CD4-positive, alpha-beta T cell treated with Interferon alpha-2 for 1 hour (primary cell): Measurements from ENCODE around the gene KCTD19.

Source experiments
- DNase-seq, 2 donors: peaks; one replicate each; pipeline ENCODE4 v3.0.0-alpha.2; 2020 to 2022

Gene KCTD19

DNA sequence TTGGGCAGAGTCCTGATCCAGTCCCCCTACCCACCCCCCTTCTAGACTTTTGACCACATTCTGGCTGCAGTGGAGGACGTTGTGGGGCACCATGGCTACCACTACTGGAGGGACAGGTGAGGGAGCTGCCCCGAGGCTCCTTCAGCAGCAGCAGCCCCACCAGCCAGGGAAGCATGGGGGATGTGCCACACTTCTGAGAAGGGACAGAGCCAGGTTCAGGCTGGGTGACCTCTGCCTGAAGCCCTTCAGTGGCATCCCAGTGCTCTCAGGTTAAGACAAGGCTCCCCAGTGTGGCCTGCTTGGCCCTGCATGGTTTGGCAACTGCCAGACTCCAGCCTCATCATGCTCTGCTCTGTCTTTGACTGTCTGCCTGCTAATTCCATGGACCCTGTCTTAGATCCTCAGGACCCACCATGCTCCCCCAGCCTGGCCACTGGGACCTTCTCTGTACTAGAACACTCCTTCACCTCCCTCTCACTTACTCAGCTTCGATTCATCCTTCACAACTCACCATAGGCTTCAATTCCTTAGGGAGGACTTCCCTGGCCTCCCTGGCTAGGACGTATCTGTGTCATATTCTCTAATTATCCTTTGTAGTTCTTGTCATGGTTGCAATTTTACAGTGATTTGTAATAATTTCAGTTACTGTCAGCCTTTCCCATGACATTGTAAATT is 68.9 kb downstream of the KCTD19 start:
- DNase-seq: no peak

DNA sequence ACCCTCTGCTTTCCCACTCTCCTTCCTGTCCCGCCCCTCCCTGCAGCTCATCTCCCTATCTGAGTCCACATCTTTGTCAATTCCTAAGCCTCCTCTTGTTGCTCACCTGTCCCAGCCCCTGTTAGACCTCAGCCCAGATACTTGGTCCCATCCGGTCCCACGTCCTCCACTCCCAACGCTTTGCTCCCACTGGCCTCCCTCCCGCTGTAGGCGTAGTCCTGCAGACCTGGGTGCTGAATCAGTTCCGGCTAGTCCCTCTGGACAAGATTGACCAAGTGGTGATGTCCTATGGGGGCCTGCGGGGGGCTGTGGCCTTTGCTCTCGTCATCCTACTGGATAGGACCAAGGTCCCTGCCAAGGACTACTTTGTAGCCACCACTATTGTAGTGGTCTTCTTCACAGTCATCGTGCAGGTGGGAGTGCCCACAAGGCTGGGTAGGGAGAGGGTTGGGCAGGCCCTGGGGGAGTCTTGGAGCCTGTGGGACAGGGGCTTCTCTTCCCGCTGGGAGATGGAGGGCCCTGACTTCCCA is 69.8 kb downstream of the KCTD19 start:
- no peak for DNase-seq

DNA sequence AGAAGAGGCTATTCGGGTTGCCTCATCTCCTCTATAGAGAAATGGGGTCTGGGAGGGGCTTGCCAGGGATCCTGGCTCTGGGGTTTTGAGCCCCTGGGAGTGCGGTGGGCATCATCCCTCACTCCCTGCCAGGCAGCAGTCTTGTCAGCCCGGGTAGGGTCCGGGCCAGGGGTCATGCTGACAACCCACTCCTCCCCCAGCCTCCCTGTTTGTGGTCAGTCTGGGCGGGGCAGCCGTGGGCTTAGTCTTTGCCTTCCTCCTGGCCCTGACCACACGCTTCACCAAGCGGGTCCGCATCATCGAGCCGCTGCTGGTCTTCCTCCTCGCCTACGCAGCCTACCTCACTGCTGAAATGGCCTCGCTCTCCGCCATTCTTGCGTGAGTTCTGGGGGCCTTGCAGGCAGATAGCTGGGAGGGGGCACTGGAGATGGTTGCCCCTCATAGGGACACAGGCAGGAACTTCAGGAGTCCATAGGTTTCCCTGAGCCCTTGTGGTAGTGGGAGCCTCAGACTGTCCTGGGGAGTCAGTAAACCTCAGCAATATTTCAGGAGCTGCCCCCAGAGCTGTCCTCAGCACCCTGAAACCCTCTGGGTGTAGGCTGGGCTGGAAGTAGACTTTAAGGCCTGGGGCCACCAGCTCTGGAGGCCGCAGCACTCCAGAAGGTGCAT is 70.9 kb downstream of the KCTD19 start:
- DNase-seq: no peak

DNA sequence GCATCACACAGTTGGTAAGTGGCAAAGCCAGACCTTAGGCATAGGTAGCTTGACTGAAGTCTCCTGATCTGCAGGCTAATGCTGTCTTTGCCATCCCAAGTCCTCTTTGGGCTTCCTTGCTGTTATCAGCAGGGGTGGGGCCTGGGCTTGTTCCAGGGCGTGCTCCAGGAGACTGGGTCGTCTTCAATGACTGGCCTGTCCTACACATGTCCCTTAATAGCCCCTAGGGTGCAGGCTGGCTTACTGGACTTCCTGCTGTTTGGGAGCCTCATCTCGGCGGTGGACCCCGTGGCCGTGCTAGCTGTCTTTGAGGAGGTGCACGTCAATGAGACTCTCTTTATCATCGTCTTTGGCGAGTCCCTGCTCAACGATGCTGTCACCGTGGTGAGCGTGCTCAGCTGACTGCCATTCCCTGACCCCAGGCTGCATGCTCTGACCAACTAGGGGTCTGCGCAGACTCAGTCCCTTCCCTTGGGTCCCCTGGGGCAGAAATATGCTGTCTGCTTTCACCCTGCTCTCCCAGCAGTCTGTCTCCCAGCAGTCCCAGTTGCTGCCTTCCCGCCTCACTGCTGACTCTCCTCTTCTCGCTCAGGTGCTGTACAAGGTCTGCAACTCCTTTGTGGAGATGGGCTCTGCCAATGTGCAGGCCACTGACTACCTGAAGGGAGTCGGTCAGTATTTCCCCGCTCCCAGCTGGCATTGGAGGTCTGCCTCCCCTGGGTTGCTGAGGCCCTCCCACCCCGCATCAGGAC is 71.6 kb downstream of the KCTD19 start:
- DNase-seq: no peak

DNA sequence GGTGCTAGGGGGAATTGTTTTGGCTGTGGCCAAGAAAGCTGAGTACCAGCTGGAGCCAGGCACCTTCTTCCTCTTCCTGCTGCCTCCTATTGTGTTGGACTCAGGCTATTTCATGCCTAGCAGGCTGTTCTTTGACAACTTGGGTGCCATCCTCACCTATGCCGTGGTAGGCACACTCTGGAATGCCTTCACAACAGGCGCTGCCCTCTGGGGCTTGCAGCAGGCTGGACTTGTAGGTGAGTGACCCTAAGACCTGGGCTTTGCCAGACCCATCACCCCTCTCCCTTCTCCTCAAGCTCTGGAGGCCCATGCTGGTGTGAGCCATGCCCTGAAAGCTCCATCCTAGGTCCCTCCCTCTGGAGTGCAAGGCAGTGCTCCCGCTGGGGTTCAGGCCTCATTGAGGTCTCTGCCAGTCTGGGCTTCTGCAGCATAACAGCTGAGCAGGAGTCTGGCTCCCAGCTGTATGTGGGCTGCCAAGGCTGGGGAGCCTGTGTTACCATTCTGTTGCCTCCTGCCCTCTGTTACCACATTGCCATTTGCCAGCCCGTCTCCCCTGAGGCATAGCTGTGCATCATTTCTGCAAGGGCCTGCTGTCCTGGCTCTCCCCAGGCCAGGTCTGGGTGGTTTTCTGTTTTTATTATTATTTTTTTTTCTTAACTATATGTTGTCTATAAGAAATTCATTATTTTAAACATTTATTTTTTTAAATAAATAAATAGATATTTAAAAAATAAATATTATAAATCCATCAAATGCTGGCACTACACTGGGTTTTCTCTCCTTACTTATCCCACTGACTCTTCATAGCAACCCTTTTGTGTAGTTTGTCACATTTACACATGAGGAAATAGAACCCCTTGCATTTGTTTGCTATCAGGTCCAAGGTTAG is 73.7 kb downstream of the KCTD19 start:
- no peak for DNase-seq

DNA sequence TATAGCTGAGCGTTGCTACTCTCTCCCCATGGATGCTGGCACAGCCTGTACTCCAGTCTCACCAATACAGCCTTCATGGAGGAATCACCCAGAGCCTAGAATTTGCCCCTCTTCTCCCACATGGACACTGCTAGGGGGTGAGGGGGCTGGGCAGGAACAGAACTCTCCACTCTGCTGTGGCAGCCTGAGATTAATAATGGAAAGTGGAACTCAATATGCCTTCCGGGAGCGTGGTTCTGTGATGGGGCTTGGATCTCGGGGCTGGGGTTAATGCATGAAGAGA is 76.6 kb downstream of the KCTD19 start:
- no peak for DNase-seq

DNA sequence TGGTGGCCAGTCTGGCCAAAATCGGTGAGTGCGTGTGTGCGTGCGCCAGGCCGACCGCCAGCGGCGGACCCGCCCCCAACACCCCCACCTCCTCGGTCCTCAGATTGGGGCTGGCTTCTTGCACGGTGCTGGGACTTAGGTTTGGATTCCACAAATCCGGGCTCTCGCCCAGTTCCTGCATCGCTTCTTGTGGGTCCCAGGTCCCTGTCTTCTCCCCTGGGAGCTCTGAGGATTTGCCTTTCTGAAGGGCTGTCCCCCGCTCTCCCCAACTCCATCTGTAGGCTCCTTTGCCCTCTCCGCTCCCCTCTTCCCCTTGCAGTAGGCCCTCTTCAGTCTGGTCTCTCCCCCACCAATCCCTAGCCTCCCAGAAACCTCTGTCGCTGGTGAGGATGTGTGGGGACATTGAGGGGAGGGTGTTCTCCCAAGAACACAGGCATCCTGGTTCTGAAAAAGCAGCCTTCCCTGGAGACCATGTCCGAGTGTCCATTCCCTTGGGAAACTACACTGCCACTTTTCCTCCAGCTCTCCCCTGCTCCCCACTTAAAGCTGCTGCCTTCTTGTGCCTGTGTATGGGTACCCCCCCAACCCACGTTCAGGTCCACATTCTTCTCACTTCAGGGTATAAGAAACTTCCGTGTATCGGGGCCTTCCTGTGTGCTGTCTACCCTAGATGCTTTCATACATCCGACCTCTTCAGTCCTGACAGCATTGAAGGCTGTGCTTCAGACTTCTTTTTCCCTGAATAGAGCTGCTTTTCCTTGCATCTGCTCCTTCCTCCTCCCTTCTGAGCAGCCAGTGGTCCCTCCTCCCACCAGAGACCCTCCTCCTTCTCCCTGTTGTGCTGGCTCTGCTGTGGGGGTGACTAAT is 77.1 kb downstream of the KCTD19 start:
- no peak for DNase-seq

DNA sequence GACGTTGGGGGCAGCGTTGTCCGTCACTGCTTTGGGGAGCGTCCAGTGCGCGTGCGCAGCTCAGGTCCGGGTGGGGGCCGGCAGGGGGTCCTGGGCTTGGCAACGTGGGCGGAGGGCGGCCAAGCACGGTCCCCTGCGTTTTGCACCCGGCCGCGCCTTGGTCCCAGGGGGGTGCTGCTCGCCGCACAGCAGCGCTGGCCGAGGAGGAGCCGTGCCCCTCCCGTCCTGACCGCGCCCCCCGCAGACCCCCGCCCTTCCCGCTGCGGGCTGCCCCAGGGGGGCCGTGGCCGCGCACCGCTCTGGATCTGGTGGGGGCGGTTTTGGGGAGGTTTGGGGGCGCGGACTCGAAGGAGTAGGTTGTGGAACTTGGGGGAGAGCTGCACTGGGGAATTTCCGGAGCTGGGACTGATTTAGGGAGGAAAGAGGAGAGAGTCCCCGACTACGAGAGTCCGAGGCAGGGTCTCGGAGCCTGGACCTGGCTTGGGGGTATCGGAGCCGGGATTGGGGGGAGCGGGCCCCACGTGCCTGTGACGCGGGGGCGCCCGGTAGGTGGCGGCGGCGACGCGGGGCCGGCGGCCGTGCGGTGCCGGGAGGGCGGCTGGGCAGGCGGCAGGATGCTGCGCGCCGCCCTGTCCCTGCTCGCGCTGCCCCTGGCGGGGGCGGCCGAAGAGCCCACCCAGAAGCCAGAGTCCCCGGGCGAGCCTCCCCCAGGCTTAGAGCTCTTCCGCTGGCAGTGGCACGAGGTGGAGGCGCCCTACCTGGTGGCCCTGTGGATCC is 78.0 kb downstream of the KCTD19 start, which contains the start of gene SLC9A5:
Gene SLC9A5, plus strand, starts transcription at position 579 of the 777 bp plus-strand sequence. Its CDS starts 36 bp downstream, at position 615.
- DNase-seq: peak in 1 of 2 donors; percentile 32

DNA sequence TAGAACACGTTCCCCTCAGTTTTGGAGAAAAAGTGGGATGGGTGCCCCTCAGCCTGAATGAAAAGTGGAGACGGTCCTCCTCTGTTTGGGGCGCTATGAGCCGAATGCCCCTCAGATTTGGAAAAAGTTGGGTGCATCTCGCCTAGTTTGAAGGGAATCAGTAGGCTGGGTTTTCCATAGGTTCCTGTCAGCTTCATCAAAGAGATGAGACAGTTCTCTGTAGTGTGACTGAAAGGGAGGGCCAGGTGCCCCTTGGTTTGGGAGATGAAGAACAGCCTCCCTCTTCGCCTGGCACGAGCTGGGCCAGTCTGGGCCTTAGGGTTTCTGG is 78.5 kb downstream of the KCTD19 start:
- no peak for DNase-seq

DNA sequence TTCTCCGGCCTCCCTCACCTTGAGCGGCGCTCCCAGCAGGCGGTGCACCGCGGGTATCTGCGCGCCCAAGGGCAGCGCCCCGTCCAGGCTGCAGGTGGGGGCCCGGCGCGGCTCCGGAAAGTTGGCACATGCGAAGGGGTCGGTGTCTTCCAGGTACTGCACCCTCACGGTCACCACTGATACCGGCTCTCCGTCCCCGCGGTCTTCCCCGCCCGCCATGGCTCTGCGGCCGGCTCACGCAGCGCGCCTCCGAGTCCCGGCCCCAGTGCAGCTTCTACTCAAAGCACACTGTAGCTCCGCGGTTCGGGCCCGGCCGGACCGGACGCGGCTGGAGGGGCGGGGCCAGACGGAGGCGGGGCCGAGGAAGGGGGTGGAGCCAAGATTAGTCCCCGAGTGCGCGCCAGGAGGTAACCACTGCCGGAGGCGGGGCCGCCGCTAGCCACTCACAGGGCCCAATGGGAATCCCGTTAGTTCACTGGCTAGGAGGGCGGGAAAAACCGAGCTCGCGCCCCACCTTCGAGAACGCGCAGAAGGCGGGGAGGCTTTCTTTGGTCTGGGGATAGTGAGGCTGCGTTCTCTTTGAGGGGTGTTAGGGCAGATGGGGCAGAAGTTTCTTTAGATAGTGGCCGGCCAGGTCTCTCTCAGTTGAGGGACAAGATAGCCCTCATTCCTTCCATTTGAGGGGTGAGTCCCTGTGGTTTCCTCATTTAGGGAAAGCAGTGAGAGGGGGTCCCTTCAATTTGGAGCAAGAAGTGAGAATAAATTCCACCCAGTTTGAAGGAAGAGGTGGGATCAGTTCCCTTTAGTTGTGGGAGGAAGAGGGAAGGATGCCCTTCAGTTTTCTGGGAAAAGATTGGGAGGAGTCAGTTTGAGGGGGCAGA is 79.1 kb downstream of the KCTD19 start, which contains the start of gene FHOD1:
Gene FHOD1, minus strand, starts transcription at position 290 of the 881 bp plus-strand sequence. Its CDS starts 71 bp downstream, at position 219.
- DNase-seq: peak; percentile 96

DNA sequence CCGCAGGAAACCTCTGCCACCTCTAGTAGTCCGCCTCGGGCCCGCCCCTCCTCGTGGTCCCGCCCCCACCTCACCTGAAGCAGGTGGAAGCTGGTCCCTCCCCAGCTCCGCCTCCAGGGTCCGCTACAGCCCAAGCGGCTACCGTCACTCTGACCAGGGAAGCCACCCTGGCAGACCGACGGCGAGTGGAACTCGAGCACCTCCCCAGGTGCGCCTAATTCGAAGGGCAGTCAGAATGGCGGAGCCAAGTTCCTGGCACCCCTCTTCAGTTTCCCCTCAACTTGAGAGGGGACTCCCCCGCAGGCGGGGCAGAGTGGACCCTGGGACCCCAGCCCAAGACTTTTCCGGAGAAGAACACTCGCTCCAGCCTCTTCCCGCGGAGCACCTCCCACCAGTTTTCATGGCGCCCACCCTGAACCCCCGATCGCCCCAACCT is 79.8 kb downstream of the KCTD19 start:
- DNase-seq: peak; percentile 27 to 64

DNA sequence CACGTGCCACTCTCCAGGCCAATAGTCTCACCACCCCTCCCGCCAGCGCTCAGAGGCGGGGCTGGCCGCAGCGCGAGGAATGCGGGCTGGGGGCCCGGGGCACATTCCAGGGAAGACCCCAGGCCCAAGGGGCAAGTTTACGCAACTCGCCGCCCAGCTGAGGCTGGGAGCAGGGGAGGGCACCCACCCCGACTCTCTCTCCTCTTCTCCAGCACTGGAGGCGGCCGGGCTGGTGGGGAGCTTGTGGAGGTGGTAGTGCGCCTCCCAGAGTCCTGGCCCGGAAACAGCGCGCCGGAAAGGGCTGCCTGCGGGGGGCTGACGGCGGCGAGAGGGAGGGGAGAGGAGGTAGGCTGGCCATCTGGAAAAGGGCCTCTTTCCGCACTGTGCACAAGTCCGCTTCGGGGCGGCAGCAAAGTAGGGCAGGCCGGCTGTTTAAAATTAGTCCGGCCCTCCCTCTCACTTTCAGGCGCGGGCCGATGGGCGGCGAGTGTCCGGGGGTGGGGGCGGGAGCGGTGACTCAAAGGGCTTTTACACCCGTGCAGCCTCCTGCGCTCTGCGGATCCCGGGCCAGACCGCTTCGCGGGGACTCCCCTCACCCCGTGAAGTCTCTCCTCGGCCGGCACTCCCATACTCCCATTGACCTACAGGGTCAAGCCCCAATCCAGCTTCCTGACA is 80.3 kb downstream of the KCTD19 start:
- peak; percentile 32 to 55 for DNase-seq

DNA sequence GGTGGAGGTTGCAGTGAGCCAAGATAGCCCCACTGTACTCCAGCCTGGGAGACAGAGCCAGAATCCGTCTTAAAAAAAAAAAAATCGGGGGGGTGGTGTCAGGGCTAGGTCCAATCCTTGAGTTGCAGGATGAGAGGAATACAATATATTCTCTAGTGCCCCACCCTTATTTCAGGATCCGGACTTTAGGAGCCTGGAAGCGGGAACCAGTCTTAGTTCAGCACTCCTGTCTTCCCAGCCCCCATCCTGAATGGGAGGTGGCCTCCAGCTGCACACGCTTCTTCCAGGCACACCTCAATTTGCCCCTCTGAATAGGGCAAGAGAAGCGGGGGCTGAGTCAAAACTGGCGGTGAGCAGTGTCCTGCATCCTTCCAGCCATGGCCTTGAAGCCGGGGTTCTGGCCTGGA is 80.9 kb downstream of the KCTD19 start:
- no peak for DNase-seq

DNA sequence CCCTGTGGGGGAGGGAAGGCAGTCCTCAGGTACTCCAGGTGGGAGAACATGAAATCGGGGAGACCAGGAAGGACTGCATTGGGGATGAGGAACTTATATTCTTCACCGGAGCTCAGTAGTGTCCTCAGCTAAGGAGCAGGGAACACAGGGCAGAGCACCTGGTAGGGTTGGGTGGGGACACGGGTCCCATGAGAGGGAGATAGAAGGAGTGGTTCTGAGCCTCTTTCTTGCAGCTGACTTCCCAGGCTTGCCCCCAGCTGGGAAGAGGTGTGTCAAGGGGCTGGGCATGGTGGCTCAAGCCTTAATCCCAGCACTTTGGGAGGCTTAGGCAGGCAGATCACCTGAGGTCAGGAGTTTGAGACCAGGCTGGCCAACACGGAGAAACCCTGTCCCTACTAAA is 81.4 kb downstream of the KCTD19 start:
- no peak for DNase-seq

DNA sequence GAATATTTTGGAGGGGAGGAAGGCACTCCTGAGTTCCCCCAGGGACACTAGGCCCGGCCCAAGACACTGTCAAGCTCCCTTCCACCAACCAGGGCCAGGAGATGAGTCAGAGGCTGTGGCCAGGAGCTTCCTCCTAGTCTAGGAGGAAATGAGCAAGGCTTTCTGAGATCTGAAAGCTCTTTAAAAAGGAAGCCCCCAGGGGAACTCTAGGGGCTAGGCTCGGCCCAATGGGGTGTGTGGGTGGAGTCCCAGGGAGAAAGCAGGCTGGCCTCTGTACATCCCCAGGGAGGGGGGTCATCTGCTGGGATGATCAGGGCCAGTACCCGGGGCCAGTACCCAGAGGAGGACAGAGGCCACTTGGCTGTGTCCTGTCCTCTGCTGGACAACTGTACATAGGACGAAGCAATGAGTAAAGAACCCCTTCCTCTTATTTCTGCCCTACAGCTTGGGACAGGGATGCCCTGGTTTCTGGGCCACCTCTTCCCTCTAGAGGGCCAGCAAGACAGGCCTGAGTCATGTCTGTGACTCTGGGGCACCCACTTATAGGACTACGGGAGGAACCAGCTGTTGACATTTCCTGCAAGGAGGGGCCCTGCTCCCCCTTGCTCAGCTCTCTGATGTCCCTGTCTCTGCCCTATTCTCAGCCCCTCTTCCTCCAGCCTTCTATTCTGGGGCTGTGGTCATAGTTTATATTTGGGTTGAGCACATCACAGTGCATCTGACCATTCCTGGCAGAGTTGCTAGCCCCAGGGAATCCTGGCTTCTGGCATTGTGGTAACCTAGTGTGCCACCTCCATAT is 82.0 kb downstream of the KCTD19 start:
- DNase-seq: peak; percentile 82 to 85

DNA sequence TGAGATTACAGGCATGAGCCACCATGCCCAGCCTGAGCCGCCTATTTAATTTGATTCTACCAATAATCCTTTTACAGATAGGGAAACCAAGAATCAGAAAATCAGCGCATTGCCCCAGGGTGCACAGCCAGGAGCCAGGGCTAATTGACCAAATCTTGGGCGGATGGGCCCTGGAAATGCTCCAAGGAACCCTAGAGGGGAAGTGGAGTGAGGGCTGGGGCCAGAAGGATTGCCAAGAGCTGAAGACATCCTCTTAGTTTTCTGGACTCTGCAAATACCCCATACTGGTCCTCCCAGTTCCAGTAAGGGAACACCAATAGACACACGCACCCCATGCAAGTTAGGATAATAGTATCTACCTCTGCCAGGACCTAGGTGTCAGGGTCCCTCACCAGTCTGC is 83.1 kb downstream of the KCTD19 start:
- DNase-seq: no peak

DNA sequence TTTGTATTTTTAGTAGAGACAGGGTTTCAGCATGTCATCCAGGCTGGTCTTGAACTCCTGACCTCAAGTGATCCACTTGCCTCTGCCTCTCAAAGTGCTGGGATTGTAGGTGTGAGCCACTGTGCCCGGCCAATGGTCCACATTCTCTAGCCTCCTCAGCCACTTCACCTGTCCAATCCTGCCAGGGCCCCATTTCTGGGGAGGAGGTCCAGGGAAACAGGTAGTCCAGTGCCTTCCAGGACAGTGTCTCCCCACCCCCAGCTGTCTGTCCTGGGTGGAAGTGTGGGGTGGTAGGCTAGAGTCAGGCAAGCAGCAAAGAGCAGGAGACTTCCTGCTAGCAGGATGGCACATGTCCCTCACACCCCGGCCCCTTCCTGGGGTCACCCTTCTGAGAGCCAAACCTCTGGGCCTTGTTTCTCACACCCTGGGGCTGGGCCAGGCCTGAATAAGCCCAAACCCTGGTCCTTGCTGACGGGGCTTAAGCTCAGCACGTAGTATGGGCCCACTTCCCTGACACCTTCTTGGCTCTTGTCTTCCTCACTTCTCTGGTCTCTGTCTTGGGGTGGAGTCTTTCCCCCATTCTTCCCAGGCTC is 84.3 kb downstream of the KCTD19 start:
- no peak for DNase-seq
